Keratinocyte (primary cell): ENCODE measurements around the gene DMD. TPM values are rescaled to one million over a fixed set of nuclear protein-coding genes. Genes with fewer than 3 reads are reported as not detected.
A peak's percentile ranks its signal among the peaks of the same experiment; 100 is the strongest.

ENCODE experiments used
- DNase-seq: peaks from one replicate; pipeline ENCODE4 v3.0.0-alpha.2; 2011; ENCODE audit warnings: low read depth, missing footprints, low spot score
- FAIRE-seq: peaks from 2 replicates; lab custom pipeline; 2011; peaks lifted over from hg19 to GRCh38; lab: Jason Lieb, UNC
- H2AFZ ChIP-seq: 2 replicates; pipeline ENCODE4 v1.6.0; 2012; ENCODE audit warnings: low read length, control low read depth, inconsistent platforms; ENCODE audit not compliant: control insufficient read depth
- H3K27ac ChIP-seq: 2 replicates; pipeline ENCODE4 v1.5.1; 2011; ENCODE audit warnings: low read length; ENCODE audit not compliant: control insufficient read depth, insufficient read depth
- H3K27me3 ChIP-seq: 3 replicates; pipeline ENCODE4 v1.6.0; 2011; ENCODE audit warnings: low read length; ENCODE audit not compliant: control insufficient read depth, insufficient read depth; ENCODE audit errors: extremely low read depth
- H3K36me3 ChIP-seq, 2 experiments: 2 replicates in 1 of 2; 3 replicates in 1 of 2; pipeline ENCODE4 v1.5.1; 2011; ENCODE audit warnings: low read length in 2 of 2, mild to moderate bottlenecking in 1 of 2; ENCODE audit not compliant: control insufficient read depth in 2 of 2, insufficient read depth in 2 of 2; ENCODE audit errors: extremely low read depth in 1 of 2
- H3K4me1 ChIP-seq: 3 replicates; pipeline ENCODE4 v1.5.1; 2011; ENCODE audit warnings: low read length; ENCODE audit not compliant: control insufficient read depth, insufficient read depth; ENCODE audit errors: extremely low read depth
- H3K4me2 ChIP-seq: 3 replicates; pipeline ENCODE4 v1.6.0; 2011; ENCODE audit warnings: low read depth, low read length; ENCODE audit not compliant: control insufficient read depth, insufficient read depth; ENCODE audit errors: extremely low read depth
- H3K4me3 ChIP-seq, 3 experiments: fragments of 200-600 bp in 1 of 3; sonication (generic) in 1 of 3; 2 replicates in 2 of 3; 3 replicates in 1 of 3; pipeline ENCODE4 v1.5.1; 2011 to 2016; ENCODE audit warnings: low read length in 3 of 3, mild to moderate bottlenecking in 3 of 3, control low read depth in 2 of 3, inconsistent platforms in 1 of 3, low read depth in 1 of 3, mixed read lengths in 1 of 3, mixed run types in 1 of 3, moderate library complexity in 1 of 3; ENCODE audit not compliant: control insufficient read depth in 2 of 3, insufficient read depth in 2 of 3; ENCODE audit errors: extremely low read depth in 1 of 3
- H3K79me2 ChIP-seq: 2 replicates; pipeline ENCODE4 v1.6.0; 2012; ENCODE audit warnings: low read length; ENCODE audit not compliant: control insufficient read depth, insufficient read depth
- H3K9ac ChIP-seq: 3 replicates; pipeline ENCODE4 v1.6.0; 2011; ENCODE audit warnings: low read length; ENCODE audit not compliant: control insufficient read depth, insufficient read depth; ENCODE audit errors: extremely low read depth
- H3K9me1 ChIP-seq: 3 replicates; pipeline ENCODE4 v1.6.0; 2011; ENCODE audit warnings: low read length; ENCODE audit not compliant: control insufficient read depth, insufficient read depth; ENCODE audit errors: extremely low read depth
- H3K9me3 ChIP-seq: 2 replicates; pipeline ENCODE4 v1.5.1; 2012; ENCODE audit warnings: low read depth, low read length; ENCODE audit not compliant: control insufficient read depth
- H4K20me1 ChIP-seq: 3 replicates; pipeline ENCODE4 v1.6.0; 2011; ENCODE audit warnings: low read length; ENCODE audit not compliant: control insufficient read depth, insufficient read depth; ENCODE audit errors: extremely low read depth
- EZH2 ChIP-seq: IDR thresholded peaks from one replicate; pipeline ENCODE4 v1.6.1; 2012; ENCODE audit warnings: inconsistent platforms, mild to moderate bottlenecking, low read length, moderate library complexity
- dilution Hi-C: fragments of 300-500 bp; cut with MboI; formaldehyde crosslinking; loops from one replicate; pipeline ENCODE4 v1.7.0; 2020; ENCODE audit warnings: low sequenced_read_pairs; ENCODE audit not compliant: extremely low pct_ligation_motif_present
- polyA plus RNA-seq, 5 experiments: library from polyadenylated mRNA; depleted of rRNA in 3 of 5; stranded (reverse) in 3 of 5; stranded (forward) in 1 of 5; unstranded in 1 of 5; fragments of >200 nt; gene quantifications; 1 replicate in 1 of 5; 2 replicates in 3 of 5; 3 replicates in 1 of 5; pipeline versions ENCODE4 v1.2.1 to v1.2.3, GENCODE V29; 2011 to 2012; ENCODE audit warnings: missing spikeins in 2 of 5, low read depth in 1 of 5, low replicate concordance in 1 of 5
- TF ChIP-seq, protein P1 (sequence below), 3 experiments: IDR thresholded peaks in 1 of 3; conservative IDR thresholded peaks in 1 of 3; optimal IDR thresholded peaks in 1 of 3; 2 replicates in 2 of 3; 3 replicates in 1 of 3; pipeline versions ENCODE3 to v1.5.1; 2011; ENCODE audit warnings: low read length in 3 of 3, mild to moderate bottlenecking in 3 of 3, moderate library complexity in 2 of 3, control low read depth in 1 of 3, inconsistent platforms in 1 of 3; ENCODE audit not compliant: insufficient read depth in 2 of 3; ENCODE audit errors: extremely low read depth in 1 of 3

Gene DMD
- polyA plus RNA-seq, 1 donor (not counting 4 experiments of a cell fraction or from before 2014, with no cell fraction given): 8.9 TPM

DNA sequence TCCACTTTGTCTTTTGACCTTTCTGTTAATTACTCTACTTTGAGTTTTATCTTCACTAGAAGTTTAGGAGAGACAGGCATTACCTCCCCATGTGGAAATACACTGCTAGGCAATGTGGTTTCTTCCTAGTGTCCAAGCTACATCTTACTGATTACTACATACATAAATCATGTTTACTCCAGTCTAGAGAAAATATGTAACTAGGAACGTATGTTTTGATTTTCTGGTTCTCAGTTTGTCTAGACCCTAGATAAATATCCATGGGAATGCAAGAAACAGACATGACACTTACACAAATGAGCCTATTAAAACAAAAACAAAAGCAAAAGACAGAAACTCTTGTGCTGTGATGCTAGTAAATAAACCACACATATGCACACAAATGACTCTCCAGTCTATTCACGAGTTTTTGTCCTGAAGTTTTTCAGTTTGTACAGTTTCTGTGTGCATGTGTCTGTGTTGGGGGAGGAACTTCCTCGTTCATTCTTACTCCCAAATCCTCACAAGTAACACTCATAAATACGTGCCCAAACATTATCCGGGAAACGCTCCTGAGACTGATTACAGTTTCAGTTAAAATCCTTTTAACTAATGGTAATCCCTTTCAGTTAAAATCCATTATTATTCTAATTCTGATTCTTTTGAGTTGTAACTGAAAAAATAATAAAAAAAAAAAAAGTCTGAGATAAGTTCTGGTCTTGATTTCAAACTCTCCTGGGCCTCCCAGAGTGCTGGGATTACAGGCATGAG lies 1856.0 kb downstream of the DMD start:
- H3K4me3 ChIP-seq: no peak overlapping the region
- no peaks in the 10 kb centered on the region for H3K9me3 ChIP-seq
- dilution Hi-C loops: no loop called here
- no peaks in the 10 kb centered on the region for H3K36me3 ChIP-seq
- no peak overlapping the region for H3K27ac ChIP-seq
- H3K9ac ChIP-seq: no peak overlapping the region
- H3K4me2 ChIP-seq: no peak overlapping the region
- H3K79me2 ChIP-seq: no peaks in the 10 kb centered on the region
- TF ChIP-seq, protein P1, sequence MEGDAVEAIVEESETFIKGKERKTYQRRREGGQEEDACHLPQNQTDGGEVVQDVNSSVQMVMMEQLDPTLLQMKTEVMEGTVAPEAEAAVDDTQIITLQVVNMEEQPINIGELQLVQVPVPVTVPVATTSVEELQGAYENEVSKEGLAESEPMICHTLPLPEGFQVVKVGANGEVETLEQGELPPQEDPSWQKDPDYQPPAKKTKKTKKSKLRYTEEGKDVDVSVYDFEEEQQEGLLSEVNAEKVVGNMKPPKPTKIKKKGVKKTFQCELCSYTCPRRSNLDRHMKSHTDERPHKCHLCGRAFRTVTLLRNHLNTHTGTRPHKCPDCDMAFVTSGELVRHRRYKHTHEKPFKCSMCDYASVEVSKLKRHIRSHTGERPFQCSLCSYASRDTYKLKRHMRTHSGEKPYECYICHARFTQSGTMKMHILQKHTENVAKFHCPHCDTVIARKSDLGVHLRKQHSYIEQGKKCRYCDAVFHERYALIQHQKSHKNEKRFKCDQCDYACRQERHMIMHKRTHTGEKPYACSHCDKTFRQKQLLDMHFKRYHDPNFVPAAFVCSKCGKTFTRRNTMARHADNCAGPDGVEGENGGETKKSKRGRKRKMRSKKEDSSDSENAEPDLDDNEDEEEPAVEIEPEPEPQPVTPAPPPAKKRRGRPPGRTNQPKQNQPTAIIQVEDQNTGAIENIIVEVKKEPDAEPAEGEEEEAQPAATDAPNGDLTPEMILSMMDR (optimal IDR thresholded peaks at IDR 0.05 in 1 of 3, IDR thresholded peaks at IDR 0.05 in 1 of 3, conservative IDR thresholded peaks at IDR 0.05 in 1 of 3; ENCODE audit: extremely low read depth in 1 of 3, insufficient read depth in 2 of 3, low read length in 3 of 3): no peak
- no peak for TF ChIP-seq EZH2
- H4K20me1 ChIP-seq: no peaks in the 10 kb centered on the region
- FAIRE-seq (no peak), DNase-seq (no peak)
- H3K27me3 ChIP-seq: no peaks in the 10 kb centered on the region
- H3K9me1 ChIP-seq: no peaks in the 10 kb centered on the region
- H3K4me1 ChIP-seq: no peaks in the 10 kb centered on the region
- H2AFZ ChIP-seq: no peak overlapping the region

DNA sequence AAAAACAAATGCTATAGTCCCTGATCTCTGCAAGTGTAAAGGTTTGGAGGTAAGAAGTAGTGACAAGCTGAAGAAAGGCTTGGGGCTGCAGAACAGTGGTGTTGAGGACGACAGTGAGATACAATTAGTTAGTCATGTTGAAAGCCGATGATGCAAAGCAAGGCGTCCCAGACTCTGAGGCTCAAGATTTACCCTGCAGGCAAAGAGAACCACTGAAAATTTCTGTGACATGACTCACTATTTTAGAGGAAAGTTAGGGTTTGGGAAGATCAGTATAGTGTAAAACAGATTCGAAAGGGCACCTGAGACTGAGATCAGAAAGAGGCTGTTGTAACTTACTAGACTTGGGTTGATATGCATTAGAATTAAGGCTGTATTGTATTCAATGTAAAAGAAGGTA lies 1858.3 kb downstream of the DMD start:
- TF ChIP-seq EZH2: no peak
- TF ChIP-seq, protein P1 (optimal IDR thresholded peaks at IDR 0.05 in 1 of 3, IDR thresholded peaks at IDR 0.05 in 1 of 3, conservative IDR thresholded peaks at IDR 0.05 in 1 of 3; ENCODE audit: extremely low read depth in 1 of 3, insufficient read depth in 2 of 3, low read length in 3 of 3): no peak
- DNase-seq (peak; percentile 45), FAIRE-seq (peak; percentile 77)
- no peak overlapping the region for H3K27ac ChIP-seq
- H4K20me1 ChIP-seq: no peaks in the 10 kb centered on the region
- no peak overlapping the region for H3K4me3 ChIP-seq
- dilution Hi-C loops: no loop called here
- no peaks in the 10 kb centered on the region for H3K4me1 ChIP-seq
- H3K9me3 ChIP-seq: no peaks in the 10 kb centered on the region
- no peaks in the 10 kb centered on the region for H3K79me2 ChIP-seq
- no peak overlapping the region for H3K9ac ChIP-seq
- H2AFZ ChIP-seq: no peak overlapping the region
- no peaks in the 10 kb centered on the region for H3K9me1 ChIP-seq
- H3K4me2 ChIP-seq: peak overlapping the region; percentile 42
- no peaks in the 10 kb centered on the region for H3K36me3 ChIP-seq
- no peaks in the 10 kb centered on the region for H3K27me3 ChIP-seq
